CD4-positive, CD25-positive, alpha-beta regulatory T cell (primary cell): Measurements from ENCODE around the gene MB21D2. TPM values are rescaled to one million over a fixed set of nuclear protein-coding genes. Genes with fewer than 3 reads are reported as not detected.

Experiments
- ATAC-seq, 2 donors: fragments of 150-1000 bp; cut with Tn5 transposase; one replicate each; pipeline ENCODE4 v1.10.0; 2021; ENCODE audit warnings: low read depth in 2 of 2, moderate number of reproducible peaks in 2 of 2, moderate library complexity in 1 of 2
- DNase-seq, 3 donors: peaks; one replicate each; pipeline versions ENCODE4 v3.0.0 to v3.0.0-alpha.2; 2012 to 2022; ENCODE audit warnings: mixed read lengths in 1 of 3
- H3K27ac ChIP-seq: one replicate; pipeline ENCODE4 v1.7.0; 2013; ENCODE audit warnings: mild to moderate bottlenecking, low read length; ENCODE audit not compliant: insufficient read depth, poor library complexity, severe bottlenecking
- H3K27me3 ChIP-seq: one replicate; pipeline ENCODE4 v1.7.0; 2013; ENCODE audit warnings: low read length; ENCODE audit not compliant: control insufficient read depth, insufficient read depth
- H3K36me3 ChIP-seq: one replicate; pipeline ENCODE4 v1.7.0; 2013; ENCODE audit warnings: mild to moderate bottlenecking, low read length, moderate library complexity; ENCODE audit not compliant: control insufficient read depth, insufficient read depth
- H3K4me1 ChIP-seq: 2 replicates; pipeline ENCODE4 v1.7.0; 2013; ENCODE audit warnings: mild to moderate bottlenecking, low read length; ENCODE audit not compliant: insufficient read depth, control insufficient read depth, poor library complexity, severe bottlenecking
- H3K4me3 ChIP-seq: one replicate; pipeline ENCODE4 v1.7.0; 2013; ENCODE audit warnings: low read depth, mild to moderate bottlenecking, low read length, moderate library complexity
- H3K9me3 ChIP-seq, 2 experiments: 1 replicate in 1 of 2; 2 replicates in 1 of 2; pipeline ENCODE4 v1.7.0; 2013; ENCODE audit warnings: low read length in 2 of 2, mild to moderate bottlenecking in 1 of 2, moderate library complexity in 1 of 2; ENCODE audit not compliant: control insufficient read depth in 2 of 2
- H3K27ac Mint-ChIP-seq, 3 donors: one replicate each; pipeline ENCODE4 v1.8.0; 2020 to 2022; ENCODE audit warnings: mild to moderate bottlenecking in 3 of 3, mixed read lengths in 3 of 3, moderate library complexity in 2 of 3
- H3K27me3 Mint-ChIP-seq: one replicate; pipeline ENCODE4 v1.8.0; 2022; ENCODE audit warnings: mild to moderate bottlenecking, mixed read lengths
- H3K36me3 Mint-ChIP-seq: one replicate; pipeline ENCODE4 v1.8.0; 2020; ENCODE audit warnings: mixed read lengths
- H3K4me1 Mint-ChIP-seq, 4 donors: one replicate each; pipeline ENCODE4 v1.8.0; 2020 to 2022; ENCODE audit warnings: mixed read lengths in 4 of 4, mild to moderate bottlenecking in 1 of 4
- H3K4me3 Mint-ChIP-seq, 4 donors: one replicate each; pipeline ENCODE4 v1.8.0; 2020 to 2022; ENCODE audit warnings: mild to moderate bottlenecking in 4 of 4, mixed read lengths in 4 of 4, moderate library complexity in 3 of 4
- H3K9me3 Mint-ChIP-seq, 7 donors: one replicate each; pipeline ENCODE4 v1.8.0; 2020 to 2022; ENCODE audit warnings: mixed read lengths in 7 of 7, mild to moderate bottlenecking in 3 of 7, moderate library complexity in 2 of 7
- polyA plus RNA-seq, 4 donors: library from polyadenylated mRNA; unstranded; fragments of 300-500 nt; fragmentation: Illumina TruSeq; gene quantifications; one replicate each; pipeline ENCODE4 v1.2.3, GENCODE V29; 2021
- total RNA-seq: library from RNA; stranded (reverse); gene quantifications from one replicate; pipeline ENCODE4 v1.2.3, GENCODE V29; 2022

The MB21D2 gene
- total and polyA plus RNA-seq, 5 donors from 2014 or later = 2.6 to 10.8 (median 3.3) TPM

DNA sequence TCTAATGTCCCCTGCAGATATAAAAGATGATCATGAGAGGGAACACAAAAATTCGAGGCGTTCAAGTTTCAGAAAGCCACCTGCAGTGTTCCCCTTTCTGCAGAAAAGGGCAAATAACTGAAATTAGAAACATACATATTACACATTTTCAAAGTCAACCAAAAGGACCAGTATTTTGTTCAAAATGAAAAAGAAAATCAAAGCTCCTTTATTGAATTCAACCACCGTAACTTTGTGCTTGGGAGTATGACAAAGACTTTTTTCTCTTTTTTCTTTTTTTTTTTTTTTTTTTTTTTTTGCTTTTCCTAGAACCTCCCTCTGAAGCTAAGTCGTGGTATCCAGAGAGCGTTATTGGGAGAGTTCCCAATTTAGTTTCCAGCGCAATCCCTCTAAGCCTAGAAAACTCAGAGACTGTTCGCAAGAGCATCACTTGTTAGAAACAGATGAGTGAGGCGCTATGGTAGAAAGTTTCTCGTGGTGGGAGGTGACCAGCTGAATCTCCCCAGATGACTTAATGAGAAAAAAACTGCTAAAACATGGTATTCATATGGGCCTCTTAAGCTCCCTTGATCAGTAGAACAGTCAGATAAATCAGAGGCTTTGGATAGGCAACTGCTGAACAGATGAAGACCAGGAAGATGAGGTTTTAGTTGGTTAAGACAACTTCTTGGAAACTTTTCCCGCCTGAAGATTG lies 77.4 kb downstream of the MB21D2 start:
- Histone ChIP-seq H3K4me1 (peaks cover 4% of the 10 kb centered on the region), H3K4me3 (no peak overlapping the region), H3K36me3 (no peaks in the 10 kb centered on the region), H3K27ac (no peak overlapping the region), H3K9me3 (no peaks in the 10 kb centered on the region), H3K27me3 (no peaks in the 10 kb centered on the region)
- Mint-ChIP-seq H3K9me3 (no peaks in the 10 kb centered on the region), H3K36me3 (no peaks in the 10 kb centered on the region), H3K4me1 (peaks cover 0 to 25% (median 12%) of the 10 kb centered on the region in 4 donors), H3K27ac (no peak overlapping the region), H3K27me3 (no peaks in the 10 kb centered on the region), H3K4me3 (no peak overlapping the region)
- no peak for ATAC-seq
- no peak for DNase-seq

DNA sequence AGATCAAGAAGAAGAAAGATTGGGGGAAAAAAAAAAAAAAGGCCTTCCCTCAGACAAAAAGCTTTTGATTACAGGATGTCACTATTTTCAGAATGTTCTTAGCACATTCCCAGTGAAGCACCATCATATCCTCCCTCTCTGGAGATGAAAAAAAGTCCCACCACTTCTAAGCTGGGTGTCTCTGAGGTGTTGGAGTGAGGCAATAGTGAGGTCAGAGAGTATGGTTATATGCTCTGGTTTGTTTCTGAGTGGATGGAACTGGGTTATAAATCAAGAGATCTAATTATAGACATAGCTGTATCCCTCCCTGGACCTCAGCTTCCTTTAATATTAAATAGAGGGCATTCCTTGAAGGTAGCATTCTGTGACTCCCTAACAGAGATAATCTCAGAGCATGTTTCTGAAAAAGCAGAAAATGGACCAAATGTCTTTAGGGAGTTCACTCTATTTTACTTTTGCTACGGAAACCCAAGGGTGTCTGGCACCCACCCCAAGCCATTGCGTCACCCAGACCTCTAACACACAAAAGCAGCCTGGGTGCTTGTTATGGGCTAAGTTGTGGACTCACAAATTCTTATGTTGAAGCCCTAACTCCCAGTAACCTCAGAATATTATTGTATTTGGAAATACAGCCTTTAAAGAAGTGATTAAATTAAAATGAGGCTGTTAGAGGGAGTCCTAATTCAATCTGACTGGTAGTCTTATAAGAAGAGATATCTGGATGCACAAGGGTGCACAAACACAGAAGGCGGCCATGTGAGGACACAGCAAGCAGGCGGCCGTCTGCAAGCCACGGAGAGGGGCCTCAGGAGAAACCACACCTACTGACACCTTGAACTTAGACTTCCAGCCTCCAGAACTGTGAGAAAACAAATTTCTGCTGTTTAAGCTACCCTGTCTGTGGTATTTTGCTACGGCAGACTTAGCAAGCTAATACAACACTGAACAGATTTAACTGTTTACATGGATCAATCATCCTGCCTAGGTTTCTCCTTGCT lies 81.5 kb downstream of the MB21D2 start:
- H3K36me3 Mint-ChIP-seq = peaks cover 4% of the 10 kb centered on the region
- no peaks in the 10 kb centered on the region for H3K27me3 ChIP-seq
- ATAC-seq (no peak), DNase-seq (no peak)
- no peak overlapping the region for H3K4me3 Mint-ChIP-seq
- peak overlapping the region in 1 of 3 donors; percentile 4 for H3K27ac Mint-ChIP-seq
- no peak overlapping the region for H3K27ac ChIP-seq
- no peaks in the 10 kb centered on the region for H3K36me3 ChIP-seq
- H3K4me1 ChIP-seq = peaks cover 4% of the 10 kb centered on the region
- H3K4me1 Mint-ChIP-seq = peaks cover 0 to 29% (median 11%) of the 10 kb centered on the region in 4 donors
- no peaks in the 10 kb centered on the region for H3K9me3 ChIP-seq
- H3K9me3 Mint-ChIP-seq = no peaks in the 10 kb centered on the region
- H3K4me3 ChIP-seq = no peak overlapping the region
- no peaks in the 10 kb centered on the region for H3K27me3 Mint-ChIP-seq

DNA sequence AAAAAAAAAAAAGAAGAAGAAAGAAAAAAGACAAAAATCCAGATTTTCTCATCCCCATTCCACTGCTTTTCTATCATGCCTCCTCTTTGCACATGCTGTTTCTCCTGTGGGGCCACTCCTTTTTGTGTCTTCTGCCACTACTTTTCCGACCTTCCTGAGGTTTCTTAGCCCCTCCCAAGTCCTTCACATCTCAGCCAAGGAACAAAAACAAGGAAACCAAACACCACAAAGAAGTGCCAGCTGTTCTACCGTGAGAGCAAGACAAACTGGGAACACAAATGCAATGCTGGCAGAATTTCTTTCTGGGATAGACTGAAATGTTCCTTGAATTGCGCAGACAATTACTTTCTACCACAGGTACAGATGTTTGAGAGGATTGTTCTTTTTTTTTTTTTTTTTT lies 83.2 kb downstream of the MB21D2 start:
- H3K4me3 Mint-ChIP-seq = no peak overlapping the region
- Histone ChIP-seq H3K4me3 (no peak overlapping the region), H3K36me3 (no peaks in the 10 kb centered on the region), H3K27me3 (no peaks in the 10 kb centered on the region), H3K4me1 (peaks cover 4% of the 10 kb centered on the region), H3K27ac (no peak overlapping the region), H3K9me3 (no peaks in the 10 kb centered on the region)
- H3K9me3 Mint-ChIP-seq = no peaks in the 10 kb centered on the region
- H3K27ac Mint-ChIP-seq = peak overlapping the region in 1 of 3 donors; percentile 69
- H3K4me1 Mint-ChIP-seq = peaks cover 0 to 24% (median 11%) of the 10 kb centered on the region in 4 donors
- no peaks in the 10 kb centered on the region for H3K27me3 Mint-ChIP-seq
- DNase-seq = no peak
- peaks cover 4% of the 10 kb centered on the region for H3K36me3 Mint-ChIP-seq
- ATAC-seq = no peak

DNA sequence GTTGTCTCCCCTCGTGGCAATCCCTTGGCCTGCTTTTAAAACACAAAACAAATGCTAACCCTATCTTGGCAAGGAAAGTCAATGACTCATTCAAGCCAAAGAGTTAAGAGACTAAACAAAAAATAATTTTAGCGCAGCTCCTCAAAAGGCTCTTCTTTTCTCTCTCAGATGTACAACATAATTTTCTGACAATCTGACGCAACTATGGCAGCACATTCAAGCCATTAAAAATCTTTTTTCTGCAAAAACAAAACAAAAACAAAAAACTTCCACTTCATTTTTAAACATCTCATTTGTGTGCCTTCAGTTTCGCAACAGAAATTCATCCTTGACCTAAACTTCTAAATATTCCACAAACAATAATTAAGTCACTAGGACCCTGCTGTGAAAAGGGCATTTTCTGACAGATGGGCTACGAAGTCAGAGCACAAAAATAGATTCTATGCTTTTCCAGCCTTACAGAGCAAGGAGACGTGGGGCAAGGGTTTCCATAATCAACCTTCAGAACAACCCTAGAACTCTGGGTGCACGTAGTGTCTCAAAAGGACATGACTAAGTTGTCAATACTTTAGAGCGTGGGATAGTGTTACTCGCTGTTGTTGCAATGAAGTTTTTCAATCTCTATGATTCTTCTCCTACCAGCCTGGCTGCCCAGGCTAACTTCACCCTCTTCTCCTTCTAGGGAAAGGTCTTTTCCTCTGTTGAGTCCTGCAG lies 84.3 kb downstream of the MB21D2 start:
- no peaks in the 10 kb centered on the region for H3K9me3 ChIP-seq
- H3K4me3 ChIP-seq = no peak overlapping the region
- H3K4me3 Mint-ChIP-seq = no peak overlapping the region
- no peaks in the 10 kb centered on the region for H3K36me3 ChIP-seq
- peaks cover 4% of the 10 kb centered on the region for H3K36me3 Mint-ChIP-seq
- peaks cover 4% of the 10 kb centered on the region for H3K4me1 ChIP-seq
- H3K4me1 Mint-ChIP-seq = peaks cover 0 to 13% (median 8%) of the 10 kb centered on the region in 4 donors
- no peak overlapping the region for H3K27ac Mint-ChIP-seq
- ATAC-seq (no peak), DNase-seq (no peak)
- no peaks in the 10 kb centered on the region for H3K9me3 Mint-ChIP-seq
- H3K27me3 Mint-ChIP-seq = no peaks in the 10 kb centered on the region
- H3K27me3 ChIP-seq = no peaks in the 10 kb centered on the region
- H3K27ac ChIP-seq = no peak overlapping the region

DNA sequence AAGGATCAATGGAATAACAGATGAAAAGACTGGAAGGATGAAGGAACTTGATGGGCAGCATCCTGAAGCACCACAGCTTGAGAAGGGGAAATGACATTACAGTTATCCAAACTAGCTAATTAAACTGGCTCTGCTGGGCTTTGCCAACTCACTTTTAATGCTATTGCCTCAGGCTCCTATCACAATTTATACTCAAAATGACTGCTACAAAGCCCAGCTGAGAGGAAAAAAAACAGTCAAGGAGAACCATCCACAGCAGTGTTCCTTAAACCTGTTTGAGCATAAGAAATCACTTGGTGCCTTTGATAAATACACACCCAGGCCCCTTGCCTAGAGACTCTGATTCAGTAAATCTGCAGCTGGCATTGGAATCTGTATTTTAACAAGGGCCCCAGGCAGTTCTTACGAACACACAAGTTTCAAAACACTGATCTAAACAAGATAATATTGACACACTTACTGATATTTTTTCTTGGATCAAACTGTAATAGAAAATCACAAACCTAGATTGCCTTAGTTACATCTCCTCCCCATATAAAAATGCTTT lies 85.8 kb downstream of the MB21D2 start:
- Histone ChIP-seq H3K27ac (no peak overlapping the region), H3K9me3 (no peaks in the 10 kb centered on the region), H3K36me3 (no peaks in the 10 kb centered on the region), H3K4me1 (no peaks in the 10 kb centered on the region), H3K4me3 (no peak overlapping the region), H3K27me3 (no peaks in the 10 kb centered on the region)
- no peak overlapping the region for H3K27ac Mint-ChIP-seq
- H3K4me1 Mint-ChIP-seq = peaks cover 0 to 13% (median 4%) of the 10 kb centered on the region in 4 donors
- ATAC-seq (no peak), DNase-seq (no peak)
- peaks cover 0 to 4% (median 0%) of the 10 kb centered on the region in 7 donors for H3K9me3 Mint-ChIP-seq
- H3K4me3 Mint-ChIP-seq = no peak overlapping the region
- H3K27me3 Mint-ChIP-seq = no peaks in the 10 kb centered on the region
- peaks cover 4% of the 10 kb centered on the region for H3K36me3 Mint-ChIP-seq

DNA sequence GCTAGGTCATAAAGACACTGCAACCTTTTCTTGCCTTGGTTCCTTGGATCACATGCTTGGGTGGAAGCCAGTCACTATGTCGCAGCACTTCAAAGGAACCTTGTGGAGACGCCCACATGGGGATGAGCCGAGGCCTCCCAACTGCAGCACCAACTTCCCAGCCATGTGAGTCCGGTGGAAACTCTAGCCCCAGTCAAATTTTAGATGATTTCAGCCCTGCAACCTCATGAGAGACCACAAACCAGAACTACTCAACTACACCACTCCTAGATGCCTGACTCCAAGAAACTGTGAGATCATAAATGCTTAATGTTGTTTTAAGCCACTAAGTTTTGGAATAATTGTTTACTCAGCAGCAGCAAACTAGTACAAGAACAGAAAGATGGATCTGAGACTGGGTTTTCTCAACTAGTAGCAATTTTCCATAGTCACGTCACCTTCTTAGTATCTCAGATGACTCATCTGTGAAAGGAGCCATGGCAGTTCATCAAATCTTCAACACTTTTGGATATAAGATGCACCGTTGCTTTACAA lies 86.5 kb downstream of the MB21D2 start:
- no peaks in the 10 kb centered on the region for H3K36me3 ChIP-seq
- no peak for ATAC-seq
- DNase-seq = no peak
- no peak overlapping the region for H3K27ac Mint-ChIP-seq
- H3K4me1 ChIP-seq = no peaks in the 10 kb centered on the region
- peaks cover 0 to 12% (median 4%) of the 10 kb centered on the region in 4 donors for H3K4me1 Mint-ChIP-seq
- H3K4me3 ChIP-seq = no peak overlapping the region
- H3K9me3 Mint-ChIP-seq = peaks cover 0 to 4% (median 0%) of the 10 kb centered on the region in 7 donors
- H3K9me3 ChIP-seq = no peaks in the 10 kb centered on the region
- peak overlapping the region in 1 of 4 donors; percentile 45 for H3K4me3 Mint-ChIP-seq
- no peaks in the 10 kb centered on the region for H3K27me3 ChIP-seq
- no peak overlapping the region for H3K27ac ChIP-seq
- no peaks in the 10 kb centered on the region for H3K27me3 Mint-ChIP-seq
- peaks cover 4% of the 10 kb centered on the region for H3K36me3 Mint-ChIP-seq
